K562 (cell line): ENCODE measurements around the gene ATF7IP.

ENCODE experiments used
- BMI1 ChIP-seq: fragments of 150-350 bp; IDR thresholded peaks from 2 replicates; pipeline ENCODE4 v1.6.1; 2014; ENCODE audit warnings: low read length
- CHD1 ChIP-seq: fragments of 200-600 bp; sonication (generic); IDR thresholded peaks from one replicate; pipeline ENCODE4 v1.6.1; 2012; ENCODE audit warnings: mild to moderate bottlenecking, moderate library complexity, low read length, inconsistent platforms
- CREB1 ChIP-seq, 2 experiments: sonication (generic) in 1 of 2; formaldehyde crosslinking in 1 of 2; IDR thresholded peaks; 2 replicates each; pipeline versions ENCODE4 v1.6.1 to v1.8.0; 2012 to 2022; ENCODE audit warnings: inconsistent platforms in 1 of 2, mild to moderate bottlenecking in 1 of 2, missing genetic modification reagents in 1 of 2, moderate library complexity in 1 of 2
- HMGN3 ChIP-seq: IDR thresholded peaks from 2 replicates; pipeline ENCODE4 v1.6.1; 2011; ENCODE audit warnings: borderline replicate concordance, low read depth, mild to moderate bottlenecking, mixed read lengths, low read length; ENCODE audit not compliant: insufficient read length; ENCODE audit errors: extremely low read depth
- MXI1 ChIP-seq: IDR thresholded peaks from 2 replicates; pipeline ENCODE4 v1.6.1; 2011; ENCODE audit warnings: low read depth, mild to moderate bottlenecking, improper control_type of control experiment, low read length
- PTRF ChIP-seq: fragments of 450-650 bp; IDR thresholded peaks from 2 replicates; pipeline ENCODE4 v1.6.1; 2016; ENCODE audit warnings: mild to moderate bottlenecking, missing genetic modification characterization, missing compliant biosample characterization
- RBM22 ChIP-seq: fragments of 200-400 bp; formaldehyde crosslinking; IDR thresholded peaks from 2 replicates; pipeline ENCODE4 v1.6.1; 2018; ENCODE audit warnings: low read length, low read depth; ENCODE audit not compliant: poor library complexity, severe bottlenecking
- SMC3 ChIP-seq: conservative IDR thresholded peaks from 2 replicates; pipeline ENCODE4 v1.6.1; 2011; ENCODE audit warnings: low read depth, low read length, improper control_type of control experiment; ENCODE audit not compliant: insufficient read depth
- SNRNP70 ChIP-seq: fragments of 200-400 bp; formaldehyde crosslinking; optimal IDR thresholded peaks from 2 replicates; pipeline ENCODE3; 2017; ENCODE audit warnings: low read depth, low read length
- SREBF2 ChIP-seq: sonication (generic); formaldehyde crosslinking; IDR thresholded peaks from 2 replicates; pipeline ENCODE4 v1.4.0; 2020; ENCODE audit warnings: mild to moderate bottlenecking, missing genetic modification reagents
- U2AF2 ChIP-seq: fragments of 200-400 bp; formaldehyde crosslinking; optimal IDR thresholded peaks from 2 replicates; pipeline ENCODE3; 2017; ENCODE audit warnings: low read depth, mild to moderate bottlenecking, low read length
- ZNF354B ChIP-seq: fragments of 250-450 bp; sonication (Bioruptor Pico); IDR thresholded peaks from 2 replicates; pipeline ENCODE4 v1.4.0; 2020
- ZNF431 ChIP-seq: sonication (generic); formaldehyde crosslinking; IDR thresholded peaks from 2 replicates; pipeline ENCODE4 v1.8.0; 2022; ENCODE audit warnings: mild to moderate bottlenecking, missing genetic modification reagents
- TF ChIP-seq, protein P1 (sequence below), 3 experiments: IDR thresholded peaks in 2 of 3; conservative IDR thresholded peaks in 1 of 3; 2 replicates each; pipeline ENCODE4 v1.5.1; 2011 to 2012; ENCODE audit warnings: low read length in 3 of 3, mild to moderate bottlenecking in 3 of 3, control low read depth in 2 of 3, improper control_type of control experiment in 1 of 3, inconsistent platforms in 1 of 3, low read depth in 1 of 3, mixed read lengths in 1 of 3, moderate library complexity in 1 of 3; ENCODE audit not compliant: insufficient read depth in 2 of 3

DNA sequence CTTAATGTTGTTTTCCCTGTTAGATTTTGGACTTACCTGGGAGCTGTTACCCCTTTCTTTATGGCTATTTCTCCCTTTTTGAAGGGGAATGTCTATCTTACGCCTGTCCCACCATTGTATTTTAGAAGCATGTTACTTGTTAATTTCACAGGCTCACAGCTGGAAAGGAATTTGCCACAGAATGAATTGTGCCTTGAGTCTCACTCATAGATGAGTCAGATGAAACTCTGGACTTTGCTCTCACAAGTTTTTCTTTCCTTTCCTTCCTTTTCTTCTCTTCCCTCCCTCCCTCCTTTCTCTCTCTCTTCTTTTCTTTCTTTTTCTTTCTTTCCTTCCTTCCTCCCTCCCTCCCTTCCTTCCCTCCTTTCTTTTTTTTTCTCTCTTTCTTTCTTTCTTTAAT is 9.3 kb upstream of the ATF7IP start:
- TF ChIP-seq, protein P1, sequence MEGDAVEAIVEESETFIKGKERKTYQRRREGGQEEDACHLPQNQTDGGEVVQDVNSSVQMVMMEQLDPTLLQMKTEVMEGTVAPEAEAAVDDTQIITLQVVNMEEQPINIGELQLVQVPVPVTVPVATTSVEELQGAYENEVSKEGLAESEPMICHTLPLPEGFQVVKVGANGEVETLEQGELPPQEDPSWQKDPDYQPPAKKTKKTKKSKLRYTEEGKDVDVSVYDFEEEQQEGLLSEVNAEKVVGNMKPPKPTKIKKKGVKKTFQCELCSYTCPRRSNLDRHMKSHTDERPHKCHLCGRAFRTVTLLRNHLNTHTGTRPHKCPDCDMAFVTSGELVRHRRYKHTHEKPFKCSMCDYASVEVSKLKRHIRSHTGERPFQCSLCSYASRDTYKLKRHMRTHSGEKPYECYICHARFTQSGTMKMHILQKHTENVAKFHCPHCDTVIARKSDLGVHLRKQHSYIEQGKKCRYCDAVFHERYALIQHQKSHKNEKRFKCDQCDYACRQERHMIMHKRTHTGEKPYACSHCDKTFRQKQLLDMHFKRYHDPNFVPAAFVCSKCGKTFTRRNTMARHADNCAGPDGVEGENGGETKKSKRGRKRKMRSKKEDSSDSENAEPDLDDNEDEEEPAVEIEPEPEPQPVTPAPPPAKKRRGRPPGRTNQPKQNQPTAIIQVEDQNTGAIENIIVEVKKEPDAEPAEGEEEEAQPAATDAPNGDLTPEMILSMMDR (IDR thresholded peaks at IDR 0.05 in 2 of 3, conservative IDR thresholded peaks at IDR 0.05 in 1 of 3; ENCODE audit: insufficient read depth in 2 of 3, low read depth in 1 of 3, low read length in 3 of 3), result no peak
- TF ChIP-seq BMI1, result no peak
- no peak for TF ChIP-seq CHD1
- no peak for TF ChIP-seq MXI1
- no peak for TF ChIP-seq PTRF
- no peak for TF ChIP-seq SREBF2 (CRISPR knock-in tag)
- TF ChIP-seq SNRNP70, result no peak
- no peak for TF ChIP-seq SMC3
- TF ChIP-seq U2AF2, result no peak
- no peak for TF ChIP-seq RBM22
- no peak for TF ChIP-seq CREB1 (IDR thresholded peaks at IDR 0.05)
- no peak for TF ChIP-seq CREB1 (CRISPR knock-in tag; IDR thresholded peaks at IDR 0.05)
- TF ChIP-seq ZNF354B (CRISPR knock-in tag), result no peak
- no peak for TF ChIP-seq ZNF431 (CRISPR knock-in tag)
- no peak for TF ChIP-seq HMGN3
